IMR-90 (cell line): ENCODE results near the gene DHRSX. TPM values are rescaled to one million over a fixed set of nuclear protein-coding genes. Genes with fewer than 3 reads are reported as not detected.

Experiments
- ATAC-seq: fragments of 200-7000 bp; cut with Tn5 transposase; 2 replicates; pipeline ENCODE4 v1.9.1; 2020; ENCODE audit warnings: low read depth, mild to moderate bottlenecking, moderate library complexity
- BruUV-seq: library from RNA; stranded (reverse); fragments of 400-500 nt; replicated peaks from 2 replicates; lab custom pipeline; 2021; lab: Mats Ljungman, UMichigan
- CTCF ChIA-PET: fragments of 300-600 bp; formaldehyde crosslinking; extraction: SDS; loops from one replicate; lab custom pipeline; 2021; ENCODE audit warnings: antibody characterized with exemption; lab: Yijun Ruan, JAX
- POLR2A ChIA-PET: fragments of 300-600 bp; sonication (Branson Sonifier 250); formaldehyde crosslinking; loops from one replicate; lab custom pipeline; 2022; ENCODE audit warnings: antibody characterized with exemption; ENCODE audit not compliant: unreplicated experiment; lab: Charles Lee
- DNase-seq: peaks from one replicate; pipeline ENCODE4 v3.0.0; 2013
- H2AFZ ChIP-seq: replicated peaks from 2 replicates; pipeline ENCODE3; 2013; ENCODE audit warnings: low read length, mild to moderate bottlenecking; ENCODE audit not compliant: poor library complexity
- H2AK5ac ChIP-seq: 2 replicates; pipeline ENCODE4 v1.6.1; 2013; ENCODE audit warnings: low read depth, low read length, inconsistent platforms
- H2AK9ac ChIP-seq: replicated peaks from 2 replicates; pipeline ENCODE3; 2013; ENCODE audit warnings: mild to moderate bottlenecking, low read depth, low read length, moderate library complexity; ENCODE audit not compliant: poor library complexity
- H2BK120ac ChIP-seq: 2 replicates; pipeline ENCODE4 v1.6.1; 2013; ENCODE audit warnings: low read depth, low read length, inconsistent platforms
- H2BK15ac ChIP-seq: 3 replicates; pipeline ENCODE4 v1.6.1; 2013; ENCODE audit warnings: low read depth, low read length, inconsistent platforms
- H2BK20ac ChIP-seq: 2 replicates; pipeline ENCODE4 v1.6.1; 2013; ENCODE audit warnings: low read depth, mild to moderate bottlenecking, inconsistent platforms, low read length, moderate library complexity
- H2BK5ac ChIP-seq: 2 replicates; pipeline ENCODE4 v1.6.1; 2013; ENCODE audit warnings: mild to moderate bottlenecking, low read depth, low read length, inconsistent platforms; ENCODE audit not compliant: poor library complexity, severe bottlenecking
- H3K14ac ChIP-seq: replicated peaks from 2 replicates; pipeline ENCODE4 v1.6.1; 2013; ENCODE audit warnings: low read depth, low read length, inconsistent platforms
- H3K18ac ChIP-seq: 2 replicates; pipeline ENCODE4 v1.6.1; 2013; ENCODE audit warnings: low read depth, low read length, control low read depth
- H3K23ac ChIP-seq: 2 replicates; pipeline ENCODE4 v1.6.1; 2013; ENCODE audit warnings: low read depth, low read length, inconsistent platforms
- H3K27ac ChIP-seq: 2 replicates; pipeline ENCODE4 v1.5.1; 2013; ENCODE audit warnings: mild to moderate bottlenecking, control low read depth, low read length; ENCODE audit not compliant: insufficient read depth
- H3K27me3 ChIP-seq: 2 replicates; pipeline ENCODE4 v1.6.1; 2013; ENCODE audit warnings: low read length; ENCODE audit not compliant: control insufficient read depth, insufficient read depth
- H3K36me3 ChIP-seq: 2 replicates; pipeline ENCODE4 v1.6.1; 2013; ENCODE audit warnings: low read length, mixed read lengths; ENCODE audit not compliant: control insufficient read depth, insufficient read depth
- H3K4ac ChIP-seq: 2 replicates; pipeline ENCODE4 v1.6.1; 2013; ENCODE audit warnings: low read depth, low read length, inconsistent platforms
- H3K4me1 ChIP-seq: 2 replicates; pipeline ENCODE4 v1.6.1; 2013; ENCODE audit warnings: low read length, mixed read lengths; ENCODE audit not compliant: control insufficient read depth, insufficient read depth
- H3K4me2 ChIP-seq: 2 replicates; pipeline ENCODE4 v1.6.1; 2013; ENCODE audit warnings: low read depth, mild to moderate bottlenecking, control low read depth, low read length, moderate library complexity
- H3K4me3 ChIP-seq: 2 replicates; pipeline ENCODE4 v1.5.1; 2013; ENCODE audit warnings: low read depth, mild to moderate bottlenecking, control low read depth, low read length, moderate library complexity; ENCODE audit not compliant: insufficient read depth
- H3K56ac ChIP-seq: 2 replicates; pipeline ENCODE4 v1.6.1; 2013; ENCODE audit warnings: low read length, inconsistent platforms; ENCODE audit not compliant: insufficient read depth; ENCODE audit errors: extremely low read depth
- H3K79me1 ChIP-seq, 2 experiments: 2 replicates each; pipeline ENCODE4 v1.6.1; 2013; ENCODE audit warnings: low read length in 2 of 2, inconsistent platforms in 1 of 2, low read depth in 1 of 2
- H3K9ac ChIP-seq: 2 replicates; pipeline ENCODE4 v1.6.1; 2013; ENCODE audit warnings: low read depth, low read length, control low read depth
- H3K9me1 ChIP-seq: 2 replicates; pipeline ENCODE4 v1.6.1; 2013; ENCODE audit warnings: low read length, inconsistent platforms; ENCODE audit not compliant: insufficient read depth
- H3K9me3 ChIP-seq: 2 replicates; pipeline ENCODE4 v1.6.1; 2013; ENCODE audit warnings: low read length; ENCODE audit not compliant: control insufficient read depth, insufficient read depth
- H4K20me1 ChIP-seq: 2 replicates; pipeline ENCODE4 v1.6.1; 2013; ENCODE audit warnings: low read length, inconsistent platforms; ENCODE audit not compliant: insufficient read depth
- H4K5ac ChIP-seq: 2 replicates; pipeline ENCODE4 v1.6.1; 2013; ENCODE audit warnings: mild to moderate bottlenecking, low read depth, low read length, control low read depth
- H4K8ac ChIP-seq, 2 experiments: 2 replicates each; pipeline ENCODE4 v1.6.1; 2013; ENCODE audit warnings: low read depth in 2 of 2, low read length in 2 of 2, control low read depth in 1 of 2, inconsistent platforms in 1 of 2
- H4K91ac ChIP-seq: 2 replicates; pipeline ENCODE4 v1.6.1; 2013; ENCODE audit warnings: low read depth, low read length, inconsistent platforms; ENCODE audit not compliant: insufficient read depth
- BHLHE40 ChIP-seq: fragments of 150-350 bp; IDR thresholded peaks from 2 replicates; pipeline ENCODE4 v1.6.1; 2016; ENCODE audit warnings: mild to moderate bottlenecking, low read depth, low read length
- CEBPB ChIP-seq: IDR thresholded peaks from 2 replicates; pipeline ENCODE4 v1.6.1; 2012; ENCODE audit warnings: low read depth, low read length, improper control_type of control experiment
- CHD1 ChIP-seq: IDR thresholded peaks from 2 replicates; pipeline ENCODE4 v1.6.1; 2012; ENCODE audit warnings: low read depth, low read length, improper control_type of control experiment
- CTCF ChIP-seq: conservative IDR thresholded peaks from 2 replicates; pipeline ENCODE4 v1.5.1; 2012; ENCODE audit warnings: mild to moderate bottlenecking, low read depth, low read length, improper control_type of control experiment
- ELK1 ChIP-seq: fragments of 150-350 bp; IDR thresholded peaks from 2 replicates; pipeline ENCODE4 v1.6.1; 2016; ENCODE audit warnings: low read depth, mild to moderate bottlenecking, low read length, moderate library complexity, borderline replicate concordance
- FOS ChIP-seq: fragments of 150-350 bp; IDR thresholded peaks from 2 replicates; pipeline ENCODE4 v1.6.1; 2016; ENCODE audit warnings: low read depth, low read length
- MAFK ChIP-seq: IDR thresholded peaks from 2 replicates; pipeline ENCODE4 v1.6.1; 2012; ENCODE audit warnings: low read depth, low read length, improper control_type of control experiment
- MAZ ChIP-seq: IDR thresholded peaks from 2 replicates; pipeline ENCODE4 v1.6.1; 2012; ENCODE audit warnings: low read depth, mild to moderate bottlenecking, low read length, improper control_type of control experiment, moderate library complexity, borderline replicate concordance
- MXI1 ChIP-seq: IDR thresholded peaks from 2 replicates; pipeline ENCODE4 v1.6.1; 2012; ENCODE audit warnings: low read depth, mild to moderate bottlenecking, low read length, moderate library complexity, borderline replicate concordance
- NFE2L2 ChIP-seq: fragments of 150-350 bp; IDR thresholded peaks from 2 replicates; pipeline ENCODE4 v1.6.1; 2016; ENCODE audit warnings: low read depth, mild to moderate bottlenecking, low read length
- POLR2A ChIP-seq: IDR thresholded peaks from 2 replicates; pipeline ENCODE4 v1.6.1; 2012; ENCODE audit warnings: mild to moderate bottlenecking, low read depth, low read length
- RAD21 ChIP-seq: IDR thresholded peaks from 2 replicates; pipeline ENCODE4 v1.6.1; 2012; ENCODE audit warnings: low read length, improper control_type of control experiment
- RCOR1 ChIP-seq: IDR thresholded peaks from 2 replicates; pipeline ENCODE4 v1.6.1; 2012; ENCODE audit warnings: mild to moderate bottlenecking, low read length, improper control_type of control experiment; ENCODE audit not compliant: insufficient replicate concordance
- RFX5 ChIP-seq: IDR thresholded peaks from 2 replicates; pipeline ENCODE4 v1.8.0; 2012; ENCODE audit warnings: low read depth, mild to moderate bottlenecking, low read length, moderate library complexity
- SMC3 ChIP-seq: fragments of 150-350 bp; IDR thresholded peaks from 2 replicates; pipeline ENCODE4 v1.6.1; 2016; ENCODE audit warnings: low read depth, mild to moderate bottlenecking, antibody characterized with exemption, low read length, moderate library complexity
- USF2 ChIP-seq: fragments of 150-350 bp; IDR thresholded peaks from 2 replicates; pipeline ENCODE4 v1.6.1; 2017; ENCODE audit warnings: mild to moderate bottlenecking, antibody characterized with exemption, low read length, low read depth
- WGBS, 2 experiments: methylation state at CpG; one replicate each; pipeline versions ENCODE4 v1.1.5 to v1.1.7; 2013; ENCODE audit warnings: missing lambda C conversion rate in 2 of 2; ENCODE audit not compliant: insufficient read length in 1 of 2; ENCODE audit errors: extremely low coverage in 2 of 2; 5-methylcytosine and 5-hydroxymethylcytosine counted together
- dilution Hi-C: fragments of 300-500 bp; cut with HindIII; formaldehyde crosslinking; loops from one replicate; pipeline ENCODE4 v1.14.3; 2018; ENCODE audit warnings: low sequenced_read_pairs; ENCODE audit not compliant: unreplicated experiment
- in situ Hi-C: fragments of 300-500 bp; cut with MboI; formaldehyde crosslinking; loops from 3 replicates; pipeline ENCODE4 v1.14.3; 2019; ENCODE audit warnings: low sequenced_read_pairs, inconsistent platforms, mixed read lengths
- intact Hi-C: fragments of 100-400 bp; cut with micrococcal nuclease; formaldehyde crosslinking; loops from 2 replicates; pipeline ENCODE4 v1.10.0; 2022
- polyA plus RNA-seq, 3 experiments: library from polyadenylated mRNA; depleted of rRNA; stranded (reverse); fragments of >200 nt; gene quantifications; 2 replicates each; pipeline ENCODE4 v1.2.3, GENCODE V29; 2012; ENCODE audit warnings: low replicate concordance in 1 of 3
- total RNA-seq: library from RNA; depleted of rRNA; stranded (reverse); fragments of >200 nt; gene quantifications from 2 replicates; pipeline ENCODE4 v1.2.3, GENCODE V29; 2012

The DHRSX gene
- total and polyA plus RNA-seq, 2 of the 4 experiments (the other 2 are of a cell fraction), result 26.2 to 38.0 TPM

- no peaks in the 10 kb centered on the region for H3K4me1 ChIP-seq
- H3K18ac ChIP-seq, result no peak overlapping the region
- H2AK5ac ChIP-seq, result no peak overlapping the region
- POLR2A ChIA-PET, result no interaction called here
- in situ Hi-C loops, result no loop called here
- peaks cover 53 to 71% of the 10 kb centered on the region in 2 experiments for H3K79me1 ChIP-seq
- H4K8ac ChIP-seq, result no peak overlapping the region
- WGBS, 2 experiments, result 84% methylated on average over 15 of the region's 20 CpGs; no CpG with 5 or more reads in 1 of the 2 experiments
- H3K4me3 ChIP-seq, result no peak overlapping the region
- H3K36me3 ChIP-seq, result peaks cover 2% of the 10 kb centered on the region; the same call in 1 of the 2 replicates
- ATAC-seq (no peak), DNase-seq (no peak)
- intact Hi-C loops, result no loop called here
- no peak overlapping the region for H2AFZ ChIP-seq
- no peak overlapping the region for H3K9ac ChIP-seq
- H3K4me2 ChIP-seq, result no peak overlapping the region
- H4K5ac ChIP-seq, result no peak overlapping the region
- no peak overlapping the region for H3K4ac ChIP-seq
- dilution Hi-C loops, result no loop called here
- no peak overlapping the region for H2AK9ac ChIP-seq
- BruUV-seq, result no TSS peak
- no peak overlapping the region for H2BK20ac ChIP-seq
- H2BK120ac ChIP-seq, result no peak overlapping the region
- H3K14ac ChIP-seq, result no peak overlapping the region
- H3K9me3 ChIP-seq, result no peaks in the 10 kb centered on the region
- no peak overlapping the region for H2BK5ac ChIP-seq
- peaks cover 53% of the 10 kb centered on the region for H4K20me1 ChIP-seq
- CTCF ChIA-PET, result no interaction called here
- no peak overlapping the region for H2BK15ac ChIP-seq
- H4K91ac ChIP-seq, result no peak overlapping the region
- peaks cover 31% of the 10 kb centered on the region for H3K9me1 ChIP-seq
- H3K27ac ChIP-seq, result no peak overlapping the region
- no peak overlapping the region for H3K23ac ChIP-seq
- no peaks in the 10 kb centered on the region for H3K27me3 ChIP-seq
- no peak overlapping the region for H3K56ac ChIP-seq
- TF ChIP-seq RAD21, result no peak
- TF ChIP-seq MXI1, result no peak
- no peak for TF ChIP-seq BHLHE40
- TF ChIP-seq MAFK, result no peak
- no peak for TF ChIP-seq POLR2A
- no peak for TF ChIP-seq RCOR1
- TF ChIP-seq CTCF, result no peak
- TF ChIP-seq ELK1, result no peak
- no peak for TF ChIP-seq CEBPB
- TF ChIP-seq RFX5, result no peak
- TF ChIP-seq USF2, result no peak
- no peak for TF ChIP-seq SMC3
- TF ChIP-seq FOS, result no peak
- TF ChIP-seq CHD1, result no peak
- TF ChIP-seq NFE2L2, result no peak
- no peak for TF ChIP-seq MAZ
Measured at GRCh38 chrX:2474280-2474962, 26.4 kb downstream of the DHRSX start.
